Body of pancreas (tissue), 4 donors: ENCODE measurements around the gene FOXA3. TPM values are rescaled to one million over a fixed set of nuclear protein-coding genes. Genes with fewer than 3 reads are reported as not detected.
"Not testable (repeated sequence)": the region's sequence is repeated elsewhere in the genome, so short reads cannot be mapped to it uniquely, and the experiment has no call there.

Experiments
- ATAC-seq: fragments of 150-250 bp; one replicate; pipeline ENCODE4 v1.9.1; 2016
- DNase-seq, 4 donors: peaks; one replicate each; pipeline ENCODE4 v3.0.0-alpha.2; 2019
- H3K27ac ChIP-seq, 4 donors: fragments of 200-600 bp; sonication (generic); 1 replicate in 3 of 4; 2 replicates in 1 of 4; pipeline versions ENCODE4 v1.5.1 to v1.6.1; 2016 to 2019; ENCODE audit warnings: mild to moderate bottlenecking in 1 of 4, mixed read lengths in 1 of 4, moderate library complexity in 1 of 4
- H3K27me3 ChIP-seq, 2 donors: fragments of 200-600 bp; sonication (generic); one replicate each; pipeline ENCODE4 v1.6.0; 2016; ENCODE audit warnings: mild to moderate bottlenecking in 1 of 2
- H3K36me3 ChIP-seq, 2 donors: fragments of 200-600 bp; sonication (generic); replicated peaks in 1 of 2; 2 replicates each; pipeline ENCODE4 v1.5.1; 2016; ENCODE audit warnings: low read depth in 2 of 2; ENCODE audit not compliant: insufficient read depth in 1 of 2
- H3K4me1 ChIP-seq: fragments of 200-600 bp; sonication (generic); one replicate; pipeline ENCODE4 v1.6.0; 2016
- H3K4me3 ChIP-seq, 2 donors: fragments of 200-600 bp; sonication (generic); 1 replicate in 1 of 2; 2 replicates in 1 of 2; pipeline ENCODE4 v1.5.1; 2016 to 2019
- H3K9me3 ChIP-seq, 3 donors: fragments of 200-600 bp; sonication (generic); 1 replicate in 2 of 3; 2 replicates in 1 of 3; pipeline ENCODE4 v1.5.1; 2016
- POLR2A ChIP-seq, 3 donors: fragments of 450-650 bp; IDR thresholded peaks; one replicate each; pipeline ENCODE4 v1.6.1; 2016; ENCODE audit warnings: antibody characterized with exemption in 3 of 3, mild to moderate bottlenecking in 2 of 3
- WGBS, 2 donors: methylation state at CpG; one replicate each; pipeline ENCODE4 v1.1.5; 2017; 5-methylcytosine and 5-hydroxymethylcytosine counted together
- intact Hi-C: fragments of 100-400 bp; cut with DNase I; formaldehyde crosslinking; loops from one replicate; pipeline ENCODE4 v1.15.1; 2023
- total RNA-seq, 2 donors: library from RNA; depleted of rRNA; stranded (reverse); fragments of >200 nt; gene quantifications; one replicate each; pipeline ENCODE4 v1.1.0, GENCODE V29; 2016
- TF ChIP-seq, protein P1 (sequence below), 7 experiments: fragments of 450-650 bp in 4 of 7; fragments of 200-600 bp in 3 of 7; sonication (generic) in 3 of 7; IDR thresholded peaks; one replicate each; pipeline ENCODE4 v1.5.1; 2016 to 2019; ENCODE audit warnings: antibody characterized with exemption in 7 of 7

FOXA3 gene
- total RNA-seq, 2 donors from 2014 or later, result 3.0 to 16.3 TPM

DNA sequence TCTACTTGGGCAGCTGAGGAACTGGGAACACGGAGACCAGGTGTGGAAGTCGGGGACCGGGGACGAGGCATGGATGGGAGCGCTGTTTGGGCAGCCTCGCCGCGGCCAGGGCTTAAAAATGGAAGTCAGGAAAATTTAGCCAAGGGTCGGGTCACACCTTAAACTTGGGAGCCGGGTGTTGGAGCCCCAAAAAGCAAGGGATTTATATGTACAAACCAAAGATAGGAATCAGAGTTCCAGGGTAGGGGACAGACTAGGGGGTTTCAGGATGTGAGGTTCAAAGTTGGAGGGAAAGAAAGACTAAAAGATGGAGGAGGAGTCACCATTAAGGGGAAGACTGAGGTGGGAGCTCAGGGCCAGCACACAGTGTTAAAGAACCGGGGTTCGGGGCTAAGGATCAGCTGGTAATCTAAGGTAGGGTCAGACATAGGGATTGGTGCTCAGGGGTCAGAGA, 530 bp downstream of the FOXA3 start:
- peak overlapping the region; percentile 62 to 89 (median 78) for H3K27ac ChIP-seq
- intact Hi-C loops, result no loop called here
- WGBS, 2 donors, result 15 to 19% methylated on average over 12 of the region's 12 CpGs

DNA sequence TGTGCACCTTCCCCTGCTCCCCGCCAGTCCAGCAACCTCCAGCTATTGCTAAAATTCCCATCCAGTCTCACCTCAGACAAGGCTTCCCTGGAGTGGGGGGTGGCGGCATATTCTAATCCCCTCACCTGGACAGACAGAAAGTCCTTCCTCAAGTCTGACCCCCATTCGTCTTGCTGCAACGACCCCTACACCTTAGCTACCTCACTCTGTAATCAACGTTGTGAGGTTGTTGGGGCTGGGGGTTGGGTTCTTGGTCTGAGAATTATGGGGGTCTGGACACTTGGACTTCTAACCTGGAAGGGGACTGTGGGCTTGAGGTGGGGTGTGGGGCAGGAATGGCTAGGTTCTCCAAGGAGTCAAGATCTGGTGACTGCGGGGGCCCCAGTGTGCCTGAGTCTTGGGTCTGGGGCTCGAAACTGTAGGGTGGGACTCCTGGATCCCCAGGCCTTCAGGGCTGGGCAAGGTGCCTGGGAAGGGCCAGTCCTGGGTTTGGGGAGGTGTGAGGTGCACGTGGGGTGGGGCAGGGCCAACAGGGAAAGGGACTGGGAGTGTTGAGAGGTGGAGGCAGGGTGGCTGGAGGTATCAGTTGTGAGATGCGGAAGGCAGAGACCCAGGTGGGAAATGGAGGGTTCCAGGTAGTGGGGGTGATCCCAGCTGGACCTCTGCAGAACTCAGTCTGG, 1.3 kb downstream of the FOXA3 start:
- ATAC-seq (no peak), DNase-seq (peak in 3 of 4 donors; percentile 47 to 58 (median 50))
- Histone ChIP-seq H3K4me3 (peak overlapping the region; percentile 38 to 58), H3K27ac (peak overlapping the region; percentile 62 to 89 (median 78)), H3K9me3 (no peaks in the 10 kb centered on the region), H3K27me3 (no peaks in the 10 kb centered on the region), H3K36me3 (no peaks in the 10 kb centered on the region), H3K4me1 (peaks cover 57% of the 10 kb centered on the region)
- TF ChIP-seq, protein P1, sequence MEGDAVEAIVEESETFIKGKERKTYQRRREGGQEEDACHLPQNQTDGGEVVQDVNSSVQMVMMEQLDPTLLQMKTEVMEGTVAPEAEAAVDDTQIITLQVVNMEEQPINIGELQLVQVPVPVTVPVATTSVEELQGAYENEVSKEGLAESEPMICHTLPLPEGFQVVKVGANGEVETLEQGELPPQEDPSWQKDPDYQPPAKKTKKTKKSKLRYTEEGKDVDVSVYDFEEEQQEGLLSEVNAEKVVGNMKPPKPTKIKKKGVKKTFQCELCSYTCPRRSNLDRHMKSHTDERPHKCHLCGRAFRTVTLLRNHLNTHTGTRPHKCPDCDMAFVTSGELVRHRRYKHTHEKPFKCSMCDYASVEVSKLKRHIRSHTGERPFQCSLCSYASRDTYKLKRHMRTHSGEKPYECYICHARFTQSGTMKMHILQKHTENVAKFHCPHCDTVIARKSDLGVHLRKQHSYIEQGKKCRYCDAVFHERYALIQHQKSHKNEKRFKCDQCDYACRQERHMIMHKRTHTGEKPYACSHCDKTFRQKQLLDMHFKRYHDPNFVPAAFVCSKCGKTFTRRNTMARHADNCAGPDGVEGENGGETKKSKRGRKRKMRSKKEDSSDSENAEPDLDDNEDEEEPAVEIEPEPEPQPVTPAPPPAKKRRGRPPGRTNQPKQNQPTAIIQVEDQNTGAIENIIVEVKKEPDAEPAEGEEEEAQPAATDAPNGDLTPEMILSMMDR (IDR thresholded peaks at IDR 0.05), result no peak
- peak in 1 of 3 donors; percentile 24 for TF ChIP-seq POLR2A (IDR thresholded peaks at IDR 0.05)
- 29 to 40% methylated on average over 8 to 9 of the region's 9 CpGs for WGBS, 2 donors
- intact Hi-C loops, result no loop called here

More for the DNA sequence above, 530 bp downstream of the FOXA3 start:
- ATAC-seq (no peak), DNase-seq (no peak)
- no peaks in the 10 kb centered on the region for H3K36me3 ChIP-seq
- H3K4me1 ChIP-seq, result peaks cover 56% of the 10 kb centered on the region
- no peak for TF ChIP-seq POLR2A (IDR thresholded peaks at IDR 0.05)
- TF ChIP-seq, protein P1 (IDR thresholded peaks at IDR 0.05), result no peak
- H3K27me3 ChIP-seq, result no peaks in the 10 kb centered on the region
- no peaks in the 10 kb centered on the region for H3K9me3 ChIP-seq
- peak overlapping the region; percentile 46 to 58 for H3K4me3 ChIP-seq

DNA sequence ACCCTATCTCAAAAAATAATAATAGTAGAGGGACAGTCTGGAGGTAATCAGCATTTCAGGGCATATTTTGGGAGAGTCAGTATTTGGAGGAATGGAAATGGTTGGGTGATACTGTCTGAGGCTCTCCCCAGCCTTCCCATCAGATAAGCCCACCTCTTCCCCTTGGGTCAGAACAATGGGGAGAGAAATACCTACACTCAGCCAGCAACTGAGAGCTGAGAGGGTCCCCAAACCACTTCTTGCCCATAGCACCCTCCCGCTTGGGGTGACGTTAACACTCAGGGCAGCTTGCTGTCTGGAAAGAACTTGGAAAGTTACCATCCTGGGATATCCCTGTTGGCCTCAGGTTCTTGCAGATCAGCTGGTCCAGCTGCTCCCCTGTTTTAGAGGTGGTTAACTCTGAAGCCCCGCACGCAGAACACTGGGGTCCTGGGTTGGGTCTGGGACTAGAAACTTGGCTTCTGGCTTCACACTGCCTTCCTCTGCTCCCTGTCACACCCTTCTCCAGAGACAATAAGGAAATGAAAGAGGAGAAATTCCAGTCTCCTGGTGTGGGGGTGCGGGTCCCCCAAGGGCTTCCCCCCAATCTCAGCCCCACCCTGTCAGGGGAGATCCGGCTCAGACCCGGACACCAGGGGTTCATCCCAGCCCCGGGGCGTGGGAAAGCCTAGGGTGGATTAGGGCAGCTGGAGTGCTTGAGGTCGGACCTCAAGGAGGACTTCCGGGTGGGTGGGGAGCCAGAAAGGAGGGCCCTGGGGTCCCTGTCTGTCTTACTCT, 2.5 kb downstream of the FOXA3 start:
- 27 to 28% methylated on average over 6 to 11 of the region's 11 CpGs for WGBS, 2 donors
- DNase-seq, result peak in 2 of 4 donors; percentile 34 to 43
- peak overlapping the region; percentile 22 to 89 (median 72) for H3K27ac ChIP-seq

DNA sequence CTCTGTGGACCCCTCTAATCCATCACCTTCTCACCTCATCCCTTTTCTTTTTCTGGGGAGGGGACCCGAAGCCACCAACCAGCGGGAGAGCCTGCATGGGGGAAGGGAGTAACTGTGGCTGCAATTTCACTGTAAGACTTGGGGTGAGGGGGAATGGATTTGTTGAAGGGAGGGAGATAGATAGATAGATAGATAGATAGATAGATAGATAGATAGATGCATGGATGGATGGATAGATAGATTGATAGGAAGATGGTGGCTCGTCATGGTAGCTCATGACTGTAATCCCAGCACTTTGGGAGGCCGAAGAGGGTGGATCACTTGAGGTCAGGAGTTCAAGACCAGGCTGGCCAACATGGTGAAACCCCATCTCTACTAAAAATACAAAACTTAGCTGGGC, 3.1 kb downstream of the FOXA3 start:
- WGBS, 2 donors, result 52 to 66% methylated on average over 4 of the region's 4 CpGs
- H3K4me3 ChIP-seq, ATAC-seq, DNase-seq, H3K27me3 ChIP-seq, intact Hi-C loops, H3K36me3 ChIP-seq, H3K9me3 ChIP-seq: not testable (repeated sequence)
- peak overlapping the region in 3 of 4 donors; percentile 69 to 89 (median 75) for H3K27ac ChIP-seq
- H3K4me1 ChIP-seq, result peaks cover 52% of the 10 kb centered on the region

More for the DNA sequence above, 2.5 kb downstream of the FOXA3 start:
- Histone ChIP-seq H3K4me3 (peak overlapping the region; percentile 4 to 58), H3K36me3 (no peaks in the 10 kb centered on the region), H3K9me3 (no peaks in the 10 kb centered on the region), H3K27me3 (no peaks in the 10 kb centered on the region), H3K4me1 (peaks cover 52% of the 10 kb centered on the region)
- no peak for ATAC-seq
- intact Hi-C loops, result no loop called here
- TF ChIP-seq, protein P1 (IDR thresholded peaks at IDR 0.05), result no peak
- TF ChIP-seq POLR2A (IDR thresholded peaks at IDR 0.05), result no peak

DNA sequence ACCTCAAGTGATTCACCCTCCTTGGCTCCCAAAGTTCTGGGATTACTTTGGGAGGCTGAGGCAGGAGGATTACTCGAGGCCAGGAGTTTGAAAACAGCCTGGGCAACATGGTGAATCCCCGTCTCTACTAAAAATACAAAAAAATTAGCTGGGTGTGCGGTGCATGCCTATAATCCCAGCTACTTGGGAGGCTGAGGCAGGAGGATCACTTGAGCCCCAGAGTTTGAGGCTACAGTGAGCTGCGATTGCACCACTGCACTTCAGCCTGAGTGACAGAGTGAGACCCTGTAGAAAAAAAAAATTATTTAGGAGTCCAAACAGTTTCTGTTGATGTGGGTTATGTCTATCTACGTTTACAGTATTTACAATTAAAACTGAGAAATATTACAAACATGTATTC, 6.7 kb downstream of the FOXA3 start:
- Histone ChIP-seq H3K36me3 (no peaks in the 10 kb centered on the region), H3K4me3 (no peak overlapping the region), H3K9me3 (no peaks in the 10 kb centered on the region), H3K27ac (peak overlapping the region in 1 of 4 donors; percentile 1), H3K27me3 (no peaks in the 10 kb centered on the region), H3K4me1 (peaks cover 78% of the 10 kb centered on the region)
- no peak for DNase-seq
- TF ChIP-seq, protein P1 (IDR thresholded peaks at IDR 0.05), result no peak
- no peak for TF ChIP-seq POLR2A (IDR thresholded peaks at IDR 0.05)
- no peak for ATAC-seq
- WGBS, 2 donors, result 79 to 80% methylated on average over 5 of the region's 5 CpGs
- intact Hi-C loops, result no loop called here
